Measurements from ENCODE around the gene GNG13.
"Not testable (repeated sequence)": the region's sequence is repeated elsewhere in the genome, so short reads cannot be mapped to it uniquely, and the experiment has no call there.

Gene GNG13

DNA sequence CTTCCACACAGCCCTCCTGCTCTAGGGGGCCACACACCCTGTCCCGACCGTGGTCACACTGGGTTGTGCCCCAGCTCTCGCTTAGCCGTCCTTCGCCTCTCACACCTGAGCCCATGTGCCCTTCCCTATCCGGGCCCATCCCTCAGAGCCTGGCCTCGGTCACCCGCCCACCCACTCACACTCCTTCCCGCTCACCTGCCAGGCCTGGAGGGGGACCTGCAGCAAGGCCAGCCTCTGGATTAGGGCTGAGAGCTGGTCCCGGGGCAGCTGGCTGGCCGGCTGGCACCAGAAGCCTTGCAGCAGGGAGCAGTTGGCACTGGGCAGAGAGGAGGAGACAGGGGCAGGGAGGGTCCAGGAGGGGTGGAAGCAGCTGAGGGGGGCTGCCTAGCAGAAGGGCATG lies 22.1 kb downstream of the GNG13 start:
- DNase-seq (ENCODE audit: low read depth in 2 of 2): no peak

GRCh38 chr16:777826-778225 lies 22.7 kb downstream of the GNG13 start:
- no peak for DNase-seq (ENCODE audit: low read depth in 2 of 2)

GRCh38 chr16:776824-777223 lies 23.7 kb downstream of the GNG13 start:
- no peak for DNase-seq (ENCODE audit: low read depth in 2 of 2)

- DNase-seq (ENCODE audit: low read depth in 2 of 2): not testable (repeated sequence)
Observed at GRCh38 chr16:776298-776697, 24.2 kb downstream of the GNG13 start.

GRCh38 chr16:775236-775796 lies 25.2 kb downstream of the GNG13 start:
- no peak for DNase-seq (ENCODE audit: low read depth in 2 of 2)

DNA sequence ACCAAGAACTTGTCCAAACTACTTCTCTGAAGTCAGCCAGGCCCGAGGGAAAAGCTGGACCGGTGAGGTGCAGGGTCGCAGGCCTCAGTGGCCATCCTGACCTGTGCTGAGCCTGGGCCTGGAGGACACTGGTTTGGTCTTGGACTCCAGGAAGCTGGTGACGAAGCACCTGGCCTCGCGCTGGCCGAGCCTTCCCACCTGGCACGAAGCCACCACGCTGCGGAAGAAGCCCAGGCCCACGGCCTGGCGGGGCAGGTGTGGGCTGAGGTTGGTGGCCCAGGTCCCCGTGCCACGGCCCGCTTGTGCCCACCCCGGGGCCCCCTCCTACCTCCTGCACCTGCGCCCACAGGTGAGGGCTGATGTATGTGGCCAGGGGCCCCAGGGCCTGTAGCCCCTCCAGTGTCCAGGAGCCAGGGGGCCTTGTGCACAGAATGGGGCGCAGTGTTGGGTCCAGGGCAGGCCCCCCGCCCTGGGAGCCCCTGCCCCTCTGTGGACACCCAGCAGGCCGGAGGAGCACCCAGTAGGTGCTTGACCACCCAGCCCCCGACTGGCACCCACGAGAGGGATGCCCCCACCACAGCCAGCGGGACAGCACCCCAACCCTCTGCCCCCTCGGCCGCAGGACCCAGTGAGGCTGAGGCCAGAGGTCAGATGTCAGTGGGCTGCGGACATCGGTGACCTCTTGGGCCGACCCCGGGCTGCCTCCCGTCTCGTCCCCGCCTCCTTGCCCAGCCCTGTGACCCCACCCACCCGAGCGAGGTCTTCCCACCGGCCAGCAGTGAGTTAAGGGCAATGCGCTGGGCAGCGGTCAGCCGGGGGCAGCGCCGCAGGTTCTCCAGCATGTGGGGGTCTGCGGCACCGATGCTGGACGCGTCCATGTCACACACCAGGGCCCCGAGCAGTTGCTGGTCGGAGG lies 26.2 kb downstream of the GNG13 start:
- DNase-seq (ENCODE audit: low read depth in 2 of 2): no peak

DNA sequence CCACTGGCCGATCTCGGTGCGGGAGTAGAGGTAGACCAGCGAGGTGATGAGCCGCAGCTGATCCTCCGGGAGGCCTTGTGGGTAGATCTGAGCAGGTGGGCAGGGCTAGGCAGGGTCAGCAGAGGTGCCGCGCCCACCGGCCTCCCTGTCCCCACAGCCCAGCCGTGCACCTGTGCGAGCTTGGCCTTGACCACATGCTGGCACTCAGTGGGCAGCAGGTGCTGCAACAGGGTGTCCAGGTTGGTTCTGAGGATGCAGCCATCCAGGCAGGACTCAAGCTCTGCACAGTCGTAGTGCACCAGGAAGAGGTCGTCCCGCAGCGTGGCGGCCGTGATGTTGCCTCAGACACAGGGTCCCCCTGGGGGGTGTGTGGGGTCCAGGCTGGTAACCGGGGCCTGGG lies 27.6 kb downstream of the GNG13 start:
- no peak for DNase-seq (ENCODE audit: low read depth in 2 of 2)

GRCh38 chr16:770411-770810 lies 30.1 kb downstream of the GNG13 start:
- DNase-seq (ENCODE audit: low read depth in 2 of 2): no peak

- DNase-seq (ENCODE audit: low read depth in 2 of 2): no peak
Observed at GRCh38 chr16:769934-770333, 30.6 kb downstream of the GNG13 start.

DNA sequence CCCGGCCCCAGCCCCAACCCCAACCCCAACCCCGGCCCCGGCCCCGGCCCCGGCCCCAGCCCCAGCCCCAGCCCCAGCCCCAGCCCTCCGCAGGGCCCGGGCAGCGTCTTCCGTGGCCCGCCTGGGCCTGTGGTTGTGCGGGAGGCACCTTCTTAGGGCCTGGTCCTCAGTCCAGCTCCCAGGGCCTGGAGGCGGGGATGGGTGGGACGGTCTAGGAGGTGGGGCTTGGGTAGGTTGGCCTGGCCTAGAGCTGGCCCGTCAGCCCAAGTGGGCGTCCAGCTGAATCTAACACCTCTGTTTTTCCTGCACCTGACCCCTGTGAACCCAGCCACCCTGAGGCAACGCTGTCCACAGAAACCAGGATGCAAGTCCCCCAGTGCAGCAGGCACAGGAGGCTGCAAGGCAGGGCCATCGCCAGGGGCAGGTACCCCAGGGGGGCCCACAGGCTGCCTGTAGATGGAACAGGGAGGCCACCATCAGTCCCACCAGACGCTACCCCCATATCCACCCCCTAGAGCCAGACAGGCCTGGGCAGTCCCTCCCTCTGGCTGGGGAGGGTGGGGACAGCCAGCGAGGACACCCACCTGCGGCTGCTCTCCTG lies 31.2 kb downstream of the GNG13 start:
- no peak for DNase-seq (ENCODE audit: low read depth in 2 of 2)

DNA sequence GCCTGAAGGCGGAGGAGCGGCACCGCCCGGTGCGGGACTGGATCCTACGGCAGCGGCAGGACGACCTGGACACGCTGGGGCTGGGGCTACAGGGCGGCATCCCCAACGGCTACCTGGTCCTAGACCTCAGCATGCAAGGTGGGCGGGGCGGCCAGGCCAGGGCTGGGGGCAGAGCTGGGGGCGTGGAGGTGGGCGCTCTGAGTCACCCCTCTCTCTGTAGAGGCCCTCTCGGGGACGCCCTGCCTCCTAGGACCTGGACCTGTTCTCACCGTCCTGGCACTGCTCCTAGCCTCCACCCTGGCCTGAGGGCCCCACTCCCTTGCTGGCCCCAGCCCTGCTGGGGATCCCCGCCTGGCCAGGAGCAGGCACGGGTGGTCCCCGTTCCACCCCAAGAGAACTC lies 32.1 kb downstream of the GNG13 start:
- no peak for DNase-seq (ENCODE audit: low read depth in 2 of 2)

DNA sequence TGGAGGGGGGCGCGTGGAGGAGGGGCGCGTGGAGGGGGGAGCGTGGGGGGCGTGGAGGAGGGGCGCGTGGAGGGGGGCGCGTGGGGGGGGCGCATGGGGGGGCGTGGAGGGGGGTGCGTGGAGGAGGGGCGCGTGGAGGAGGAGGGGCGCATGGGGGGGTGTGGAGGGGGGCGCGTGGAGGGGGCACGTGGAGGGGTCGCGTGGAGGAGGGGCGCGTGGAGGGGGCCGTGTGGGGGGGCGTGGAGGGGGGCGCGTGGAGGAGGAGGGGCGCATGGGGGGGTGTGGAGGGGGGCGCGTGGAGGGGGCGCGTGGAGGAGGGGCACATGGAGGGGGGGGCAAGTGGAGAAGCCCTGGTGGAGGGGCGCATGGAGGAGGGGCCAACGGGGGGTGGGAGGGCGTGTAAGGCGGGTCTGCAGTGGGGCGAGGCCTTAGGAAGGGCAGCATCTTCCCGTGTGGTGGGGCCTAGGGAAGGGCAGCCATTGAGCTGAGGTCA lies 32.7 kb downstream of the GNG13 start:
- no peak for DNase-seq (ENCODE audit: low read depth in 2 of 2)

- DNase-seq (ENCODE audit: low read depth in 2 of 2): no peak
Observed at GRCh38 chr16:766820-767640, 33.5 kb downstream of the GNG13 start.

DNA sequence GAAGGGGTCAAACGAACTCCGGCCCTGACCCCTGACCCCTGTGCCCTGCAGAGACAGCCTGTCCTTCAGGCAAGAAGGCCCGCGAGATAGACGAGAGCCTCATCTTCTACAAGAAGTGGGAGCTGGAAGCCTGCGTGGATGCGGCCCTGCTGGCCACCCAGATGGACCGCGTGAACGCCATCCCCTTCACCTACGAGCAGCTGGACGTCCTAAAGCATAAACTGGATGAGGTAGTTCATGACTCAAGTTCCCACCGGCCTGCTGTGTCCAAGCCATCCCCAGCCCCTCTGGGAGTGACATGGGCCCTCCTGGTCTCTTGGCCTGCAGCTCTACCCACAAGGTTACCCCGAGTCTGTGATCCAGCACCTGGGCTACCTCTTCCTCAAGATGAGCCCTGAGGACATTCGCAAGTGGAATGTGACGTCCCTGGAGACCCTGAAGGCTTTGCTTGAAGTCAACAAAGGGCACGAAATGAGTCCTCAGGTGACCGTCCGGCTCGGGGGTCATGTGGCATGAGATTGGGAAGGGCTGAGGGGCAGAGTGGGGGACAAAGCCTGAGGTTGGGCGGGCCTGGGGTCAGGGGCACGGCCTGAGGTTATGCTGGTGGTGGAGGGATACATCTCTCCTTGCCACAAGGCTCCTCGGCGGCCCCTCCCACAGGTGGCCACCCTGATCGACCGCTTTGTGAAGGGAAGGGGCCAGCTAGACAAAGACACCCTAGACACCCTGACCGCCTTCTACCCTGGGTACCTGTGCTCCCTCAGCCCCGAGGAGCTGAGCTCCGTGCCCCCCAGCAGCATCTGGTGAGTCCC lies 34.3 kb downstream of the GNG13 start:
- no peak for DNase-seq (ENCODE audit: low read depth in 2 of 2)

DNA sequence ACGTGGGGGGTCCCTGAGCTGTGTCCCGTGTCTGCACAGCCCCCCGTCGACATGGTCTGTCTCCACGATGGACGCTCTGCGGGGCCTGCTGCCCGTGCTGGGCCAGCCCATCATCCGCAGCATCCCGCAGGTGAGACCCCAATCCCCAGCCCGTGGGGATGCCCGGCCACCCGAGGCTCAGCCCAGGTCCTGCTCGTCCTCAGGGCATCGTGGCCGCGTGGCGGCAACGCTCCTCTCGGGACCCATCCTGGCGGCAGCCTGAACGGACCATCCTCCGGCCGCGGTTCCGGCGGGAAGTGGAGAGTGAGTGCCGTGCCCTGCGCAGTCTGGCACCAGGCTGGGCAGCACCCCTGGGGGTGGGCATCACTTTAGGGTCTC lies 35.1 kb downstream of the GNG13 start:
- no peak for DNase-seq (ENCODE audit: low read depth in 2 of 2)

GRCh38 chr16:764848-765487 lies 35.6 kb downstream of the GNG13 start:
- DNase-seq (ENCODE audit: low read depth in 2 of 2): no peak

DNA sequence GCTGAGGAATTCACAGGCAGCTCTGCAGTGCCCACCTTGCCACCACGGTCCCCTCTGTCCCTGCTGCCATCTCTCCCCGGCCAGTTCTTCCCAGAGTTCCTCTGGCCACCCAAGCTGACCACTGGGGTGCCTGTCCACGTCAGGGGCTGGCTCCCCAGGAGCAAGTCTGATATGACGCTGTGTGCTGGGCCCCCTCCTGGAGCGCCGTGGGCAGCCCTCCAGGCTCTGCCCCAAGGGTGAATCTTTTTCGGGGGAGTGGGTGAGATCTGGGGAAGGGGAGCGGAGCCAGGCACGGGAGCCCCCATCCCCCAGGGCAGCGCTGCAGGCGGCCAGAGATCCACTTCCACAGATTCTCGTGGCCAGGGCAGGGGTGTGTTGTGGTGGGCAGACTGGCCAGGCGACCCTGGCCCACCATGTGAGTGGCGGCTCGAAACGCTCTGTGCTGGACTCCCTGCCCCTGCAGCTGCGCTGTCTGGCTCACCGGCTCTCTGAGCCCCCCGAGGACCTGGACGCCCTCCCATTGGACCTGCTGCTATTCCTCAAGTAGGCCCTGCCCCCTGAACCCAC lies 36.3 kb downstream of the GNG13 start:
- DNase-seq (ENCODE audit: low read depth in 2 of 2): no peak

DNA sequence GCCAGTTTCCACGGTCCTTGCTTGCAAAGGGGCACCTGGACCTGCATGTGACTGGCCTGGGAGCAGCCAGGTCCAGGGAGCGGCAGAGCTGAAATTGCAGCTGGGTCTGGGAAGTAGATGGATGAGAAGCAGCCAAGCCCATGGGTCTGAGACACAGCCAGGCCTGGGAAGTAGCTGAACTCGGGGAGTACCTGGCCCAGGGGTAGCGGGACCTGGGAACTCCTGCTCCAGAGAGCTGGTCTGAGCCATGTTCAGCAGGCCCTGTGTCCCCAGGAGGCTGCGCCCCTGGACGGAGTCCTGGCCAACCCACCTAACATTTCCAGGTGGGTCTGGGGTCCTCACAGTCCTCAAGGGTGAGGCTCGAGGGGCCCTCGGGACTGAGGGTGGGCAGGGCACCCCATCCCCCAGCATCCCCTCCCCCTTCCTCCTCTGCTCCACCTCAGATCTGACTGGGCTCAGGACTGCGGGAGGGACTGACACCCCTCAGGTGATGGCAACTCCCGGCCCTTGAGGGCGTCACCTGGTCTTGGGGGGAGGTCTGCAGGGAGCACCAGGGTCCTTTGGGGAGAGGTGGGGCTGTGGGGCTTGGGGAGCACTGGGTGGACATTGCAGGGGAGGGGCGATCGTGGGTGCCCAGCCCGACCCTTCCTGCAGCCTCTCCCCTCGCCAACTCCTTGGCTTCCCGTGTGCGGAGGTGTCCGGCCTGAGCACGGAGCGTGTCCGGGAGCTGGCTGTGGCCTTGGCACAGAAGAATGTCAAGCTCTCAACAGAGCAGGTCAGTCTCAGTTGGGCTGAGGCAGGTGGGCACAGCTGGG lies 37.0 kb downstream of the GNG13 start:
- DNase-seq (ENCODE audit: low read depth in 2 of 2): no peak

DNA sequence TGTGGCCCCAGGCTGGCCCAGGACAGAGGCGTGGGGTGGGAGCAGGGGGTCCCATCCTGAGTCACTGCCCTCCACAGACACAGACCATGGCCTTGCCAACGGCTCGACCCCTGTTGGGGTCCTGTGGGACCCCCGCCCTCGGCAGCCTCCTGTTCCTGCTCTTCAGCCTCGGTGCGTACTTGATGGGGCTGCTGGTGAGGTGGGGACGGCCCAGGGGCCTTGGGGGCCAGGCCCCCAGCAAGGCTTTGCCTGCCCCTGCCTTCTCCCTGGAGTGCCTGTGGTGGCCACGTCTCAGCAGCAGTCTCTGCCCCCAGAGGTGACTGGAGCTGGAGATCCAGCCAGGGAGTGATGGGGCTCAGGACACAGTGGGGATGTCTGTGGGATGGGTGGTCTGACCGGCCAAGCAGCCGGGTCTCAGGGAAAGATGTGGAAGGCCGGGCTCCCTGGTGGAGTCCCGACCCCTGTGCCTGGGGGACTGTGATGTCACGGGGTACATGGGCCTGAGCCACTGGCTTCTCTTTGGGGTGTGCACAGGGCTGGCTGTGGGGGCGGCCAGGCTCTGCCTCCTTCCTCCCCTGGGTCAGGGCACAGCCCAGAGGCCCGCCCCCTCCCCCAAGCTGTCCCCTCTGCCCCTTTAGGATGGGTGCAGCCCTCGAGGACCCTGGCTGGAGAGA lies 37.8 kb downstream of the GNG13 start:
- DNase-seq (ENCODE audit: low read depth in 2 of 2): no peak

Data from activated CD4-positive, alpha-beta T cell treated with anti-CD3 and anti-CD28 coated beads for 24 hours (primary cell).